ENCODE data around the gene CASK.

- TF ChIP-seq CTCF (IDR thresholded peaks at IDR 0.05): no peak
- TF ChIP-seq POLR2A (IDR thresholded peaks at IDR 0.05): no peak
Observed at GRCh38 chrX:41588271-41588670, 335.1 kb downstream of the CASK start.

Data from thyroid gland (tissue), 4 donors.